NOMO-1 treated with DMSO at 0.1 percent for 48 hours (cell line): ENCODE data around the gene TTBK1.
"Not testable (repeated sequence)": the region's sequence is repeated elsewhere in the genome, so short reads cannot be mapped to it uniquely, and the experiment has no call there.

Source experiments
- DNase-seq: peaks from one replicate; lab custom pipeline; 2025; ENCODE audit not compliant: unreplicated experiment; lab: John Stamatoyannopoulos, UW

Gene TTBK1

GRCh38 chr6:43302126-43302525, 58.8 kb downstream of the TTBK1 start:
- no peak for DNase-seq

GRCh38 chr6:43303006-43303405, 59.7 kb downstream of the TTBK1 start:
- not testable (repeated sequence) for DNase-seq

DNA sequence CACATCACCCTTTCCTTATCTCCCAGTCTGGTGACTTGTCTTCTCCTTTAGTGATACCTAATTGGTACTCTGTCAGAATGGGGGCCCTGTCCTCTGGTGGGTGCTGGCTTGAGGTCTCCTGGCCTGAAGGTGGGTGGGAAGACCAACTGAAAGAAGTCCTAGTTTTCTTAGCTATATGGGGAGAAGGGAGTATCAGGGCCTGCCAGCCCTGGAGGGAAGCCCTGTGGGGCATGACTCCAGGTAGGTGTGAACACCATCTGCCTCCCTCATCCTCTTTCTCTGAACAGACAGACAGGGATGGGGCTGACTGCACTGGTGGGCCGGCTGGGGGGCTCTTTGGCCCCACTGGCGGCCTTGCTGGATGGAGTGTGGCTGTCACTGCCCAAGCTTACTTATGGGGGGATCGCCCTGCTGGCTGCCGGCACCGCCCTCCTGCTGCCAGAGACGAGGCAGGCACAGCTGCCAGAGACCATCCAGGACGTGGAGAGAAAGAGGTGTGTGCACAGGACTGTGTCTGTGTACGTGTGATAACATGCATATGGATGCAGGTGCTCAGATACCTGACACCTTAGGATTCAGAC, 60.6 kb downstream of the TTBK1 start:
- DNase-seq: no peak

DNA sequence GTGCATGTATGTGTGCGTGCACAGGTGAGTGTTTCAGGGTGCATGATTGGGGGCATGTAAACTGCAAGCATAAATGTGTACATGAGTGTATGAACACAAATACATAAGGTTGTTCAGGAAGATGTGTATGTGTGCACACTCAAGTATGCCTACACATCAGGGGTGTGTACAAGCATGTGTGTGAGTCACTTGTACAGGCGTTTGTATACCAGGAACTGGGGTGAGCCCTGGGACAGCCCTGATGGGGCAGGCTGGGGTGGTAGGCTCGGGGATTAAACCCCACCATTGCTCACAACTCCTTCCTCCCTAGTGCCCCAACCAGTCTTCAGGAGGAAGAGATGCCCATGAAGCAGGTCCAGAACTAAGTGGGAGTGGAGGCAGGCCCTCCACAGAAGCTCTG, 61.1 kb downstream of the TTBK1 start:
- no peak for DNase-seq

- DNase-seq: no peak
These were observed 61.6 kb downstream of the TTBK1 start for GRCh38 chr6:43304882-43305281.

- no peak for DNase-seq
These were observed 62.8 kb downstream of the TTBK1 start for GRCh38 chr6:43306086-43306485.

DNA sequence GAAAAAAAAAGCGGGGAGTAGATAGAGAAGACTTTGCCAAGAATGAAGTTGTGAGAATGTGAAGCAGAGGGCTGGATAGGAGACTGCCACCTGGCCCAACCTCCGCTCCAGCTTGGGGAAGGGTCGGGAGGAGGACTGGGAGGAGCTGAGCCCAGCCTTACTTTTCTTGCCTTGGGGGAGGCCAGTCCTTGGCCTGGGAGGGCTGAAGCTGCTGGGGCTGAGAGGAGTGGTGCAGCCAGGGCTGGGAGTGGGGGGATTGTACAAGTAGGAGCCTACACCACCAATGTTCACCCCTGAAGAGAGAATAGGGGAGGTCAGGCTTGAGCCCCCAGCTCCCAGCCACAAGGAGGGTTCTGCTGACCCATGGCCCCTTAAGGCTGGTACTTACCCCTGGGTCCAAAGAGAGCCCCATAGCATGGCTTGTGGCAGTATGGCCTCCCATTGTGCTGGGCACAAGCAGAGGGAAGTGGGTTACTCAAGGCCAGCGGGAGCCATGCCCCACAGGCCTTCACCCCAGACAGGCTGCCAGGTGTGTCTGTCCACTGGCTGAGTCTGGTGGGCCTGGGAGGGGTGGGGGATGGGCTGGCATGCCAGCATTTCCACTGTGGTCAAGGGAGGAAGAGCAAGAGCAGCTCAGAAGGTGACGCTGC, 64.3 kb downstream of the TTBK1 start:
- no peak for DNase-seq

- no peak for DNase-seq
These were observed 65.1 kb downstream of the TTBK1 start, which contains the start of gene CRIP3 for GRCh38 chr6:43308101-43308989. TSS of gene CRIP3 (minus strand) at chr6:43308826. CDS start at chr6:43308792, 34 bp downstream.

DNA sequence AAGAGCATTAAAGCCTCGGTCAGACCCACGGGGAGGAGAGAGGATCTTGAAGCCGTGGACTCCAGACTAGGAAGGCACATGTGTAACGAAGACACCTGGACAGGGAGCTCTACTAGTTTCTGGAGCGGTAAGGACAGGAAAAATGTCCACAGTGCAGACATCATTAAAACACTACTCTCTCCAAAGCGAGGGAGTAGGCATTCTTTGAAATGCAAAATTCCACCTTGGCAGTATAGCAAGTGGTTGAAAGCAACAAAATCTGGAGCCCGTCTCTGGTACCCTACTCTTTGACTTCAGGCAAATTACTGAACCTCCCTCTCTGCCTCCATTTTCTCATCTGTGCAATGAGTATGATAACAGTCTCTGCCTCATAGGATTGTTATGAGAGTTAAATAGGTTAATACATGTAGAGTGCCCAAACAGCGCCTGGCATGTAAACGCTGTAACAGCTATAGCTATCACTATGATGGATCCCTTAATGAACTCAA, 65.8 kb downstream of the TTBK1 start:
- no peak for DNase-seq

DNA sequence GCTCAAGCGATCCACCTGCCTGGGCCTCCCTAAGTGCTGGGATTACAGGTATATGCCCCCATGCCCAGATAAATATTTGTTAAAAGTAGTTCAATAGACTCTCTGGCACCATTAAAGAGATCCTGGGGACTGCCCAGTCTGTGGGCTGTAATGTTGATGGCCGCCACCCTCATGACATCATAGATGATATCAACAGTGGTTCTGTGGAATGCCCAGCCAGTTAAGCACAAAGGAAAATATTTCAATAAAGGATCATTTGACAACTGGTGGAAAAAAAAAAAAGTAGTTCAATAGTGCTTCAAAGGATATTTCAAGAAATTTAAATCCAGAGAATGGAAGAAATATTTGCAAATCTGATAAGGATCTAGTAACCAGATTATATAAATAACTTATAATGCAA, 66.9 kb downstream of the TTBK1 start:
- no peak for DNase-seq

DNA sequence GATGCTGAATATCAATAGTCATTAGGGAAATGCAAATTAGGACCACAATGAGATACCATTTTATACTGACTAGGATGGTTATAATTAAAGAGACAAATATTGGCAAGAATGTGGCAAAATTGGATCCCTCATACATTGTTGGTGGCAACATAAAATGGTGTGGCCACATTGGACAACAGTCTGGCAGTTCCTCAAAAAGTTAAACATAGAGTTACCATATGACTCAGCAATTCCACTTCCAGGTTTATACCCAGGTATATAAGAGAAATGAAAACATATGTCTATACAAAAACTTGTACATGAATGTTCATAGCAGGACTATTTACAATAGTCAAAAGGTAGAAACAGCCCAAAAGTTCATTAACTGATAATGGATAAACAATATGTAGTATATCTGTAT, 67.3 kb downstream of the TTBK1 start:
- DNase-seq: peak; percentile 83

GRCh38 chr6:43311666-43312065, 68.4 kb downstream of the TTBK1 start:
- DNase-seq: peak; percentile 82

DNA sequence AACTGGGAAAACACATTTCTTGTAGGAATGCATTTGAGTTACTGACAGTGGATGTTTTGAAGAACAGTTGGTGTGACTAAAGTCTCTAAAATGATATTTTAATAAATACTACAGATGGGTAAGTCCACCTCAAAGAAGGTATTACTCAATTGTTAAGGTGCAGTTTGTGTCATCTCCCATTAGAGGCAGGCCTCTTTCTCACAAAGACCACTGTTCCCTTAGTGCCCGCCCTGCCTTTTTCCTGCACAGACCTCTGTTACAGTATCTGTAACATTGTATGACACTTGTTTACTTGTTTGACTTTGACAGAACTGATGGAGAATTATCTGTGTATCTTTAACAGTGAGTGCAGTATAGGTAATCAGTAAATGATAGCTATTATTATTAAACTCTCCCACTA, 70.5 kb downstream of the TTBK1 start:
- DNase-seq: no peak

- DNase-seq: peak; percentile 64
These were observed 74.7 kb downstream of the TTBK1 start for GRCh38 chr6:43318011-43318410.

DNA sequence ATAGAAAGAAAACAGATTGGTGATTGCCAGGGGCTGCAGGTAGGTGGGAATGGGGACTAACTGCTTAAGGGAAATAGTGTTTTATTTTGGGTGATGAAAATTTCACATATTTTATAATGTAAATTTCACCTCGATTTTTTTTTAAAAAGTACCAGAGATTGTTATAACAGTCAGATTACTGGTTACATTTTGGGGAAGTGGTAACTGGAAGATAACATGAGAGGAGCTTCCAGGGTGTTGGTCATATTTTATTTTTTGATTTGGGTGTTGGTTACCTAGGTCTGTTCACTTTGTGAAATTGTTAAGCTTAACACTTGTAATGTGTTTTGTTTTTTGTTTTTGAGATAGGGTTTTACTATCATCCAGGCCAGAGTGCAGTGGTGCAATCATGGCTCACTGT, 82.6 kb downstream of the TTBK1 start:
- peak; percentile 32 for DNase-seq

GRCh38 chr6:43328528-43328927, 85.2 kb downstream of the TTBK1 start:
- no peak for DNase-seq

- DNase-seq: no peak
These were observed 88.2 kb downstream of the TTBK1 start for GRCh38 chr6:43331470-43331869.

DNA sequence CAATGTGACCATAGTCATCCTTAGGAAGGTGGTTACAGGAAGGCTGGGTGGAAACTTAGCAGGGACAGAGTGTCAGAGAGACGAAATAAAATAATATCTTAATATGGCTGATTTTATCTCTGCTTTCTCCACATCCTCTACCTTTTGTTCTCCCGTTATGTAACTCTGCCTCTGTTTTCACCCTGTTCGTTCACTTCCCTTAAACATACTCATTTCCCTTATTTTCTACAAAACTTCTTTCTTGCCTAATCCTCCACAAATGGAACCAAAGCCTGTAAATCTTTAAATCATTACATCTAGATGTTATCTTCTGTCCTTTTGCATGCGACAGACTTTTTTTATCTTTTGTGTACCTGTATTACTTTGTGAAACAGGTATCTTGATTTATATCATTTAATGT, 88.6 kb downstream of the TTBK1 start:
- DNase-seq: peak; percentile 88

DNA sequence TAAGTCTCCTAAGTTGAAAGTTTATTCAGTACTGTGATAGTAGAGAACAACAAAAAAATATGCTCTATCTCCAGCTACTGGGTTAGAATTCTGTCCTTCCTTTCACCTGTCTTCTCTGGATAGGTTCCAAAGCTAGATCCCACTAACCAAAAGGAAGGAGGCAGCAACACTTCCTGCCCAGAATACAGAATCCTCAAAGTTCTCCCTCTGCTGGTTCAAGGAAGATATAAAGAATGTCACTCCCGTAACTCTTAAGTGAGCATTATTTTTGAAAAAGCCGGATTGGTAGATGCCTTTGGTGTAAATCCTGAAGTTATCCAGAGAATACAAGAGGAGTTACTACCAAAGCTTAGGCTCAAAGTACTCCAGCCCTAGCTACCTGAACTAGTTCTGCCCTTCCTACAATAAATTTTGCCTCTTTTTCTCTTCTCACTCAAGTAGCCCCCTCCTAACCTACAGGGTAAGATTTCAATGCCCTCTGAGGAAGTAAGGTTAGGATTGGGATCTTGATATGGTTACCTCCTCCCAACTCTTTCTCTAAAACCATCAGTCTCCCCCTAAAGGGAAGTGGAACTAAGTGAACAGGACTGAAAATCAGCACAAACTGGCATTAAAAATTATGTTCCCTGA, 91.3 kb downstream of the TTBK1 start:
- no peak for DNase-seq

- no peak for DNase-seq
These were observed 92.2 kb downstream of the TTBK1 start for GRCh38 chr6:43335469-43335868.

DNA sequence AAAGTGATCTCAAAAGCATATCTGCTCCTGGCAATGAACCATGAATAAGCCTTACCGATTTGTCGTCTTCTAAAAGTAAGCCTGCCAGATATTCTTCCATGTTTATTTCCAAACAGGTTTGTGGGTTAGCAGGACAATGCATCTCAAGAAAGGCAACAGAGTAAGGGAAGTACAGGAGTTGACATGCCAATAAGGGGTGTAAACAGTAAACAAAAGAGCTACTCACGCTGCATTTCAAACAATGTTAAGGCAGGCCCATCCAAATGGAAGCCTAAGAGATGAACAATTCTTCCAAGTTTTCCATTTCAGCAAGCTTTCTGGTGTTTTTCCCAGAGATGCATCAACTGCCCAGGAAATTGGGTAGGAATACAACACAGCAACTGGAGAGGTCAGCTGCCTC, 93.1 kb downstream of the TTBK1 start:
- no peak for DNase-seq
